ENCODE data around the gene UBE2L6. TPM values are rescaled to one million over a fixed set of nuclear protein-coding genes. Genes with fewer than 3 reads are reported as not detected.
A peak's percentile ranks its signal among the peaks of the same experiment; 100 is the strongest.

UBE2L6 gene
- total RNA-seq, 1 donor from 2014 or later, result 19.0 TPM

DNA sequence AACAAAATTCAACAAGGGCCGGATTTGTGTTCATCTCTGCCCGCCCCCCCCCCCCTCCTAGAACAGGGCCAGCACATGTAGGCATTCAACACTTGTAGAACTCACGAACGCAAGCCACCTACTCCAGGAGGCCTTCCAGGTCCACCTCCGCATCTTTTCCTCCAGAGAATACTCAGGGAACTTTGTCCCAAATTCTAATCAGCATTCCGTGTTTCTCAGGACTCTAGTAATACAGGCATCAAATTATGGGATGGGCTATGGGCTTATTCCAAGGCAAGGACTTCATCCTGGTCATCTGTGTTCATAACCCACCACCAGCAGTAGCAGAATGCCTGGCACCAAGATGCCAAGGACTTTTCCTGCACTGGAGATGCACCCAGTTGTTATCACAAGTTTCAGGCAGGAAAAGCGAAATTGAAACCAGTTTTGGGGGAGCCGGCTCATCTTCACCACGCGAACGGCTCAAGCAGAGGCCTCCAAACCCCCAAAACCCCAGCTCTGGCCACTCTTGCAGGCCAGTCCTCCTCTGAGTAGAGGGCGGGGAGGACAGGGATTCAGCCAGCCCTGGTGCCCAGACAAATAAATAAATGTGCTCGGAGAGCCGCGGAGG lies 462 bp downstream of the UBE2L6 start:
- no peaks in the 10 kb centered on the region for H3K36me3 ChIP-seq
- H3K27ac ChIP-seq (replicated peaks), result peak overlapping the region; percentile 90
- no peaks in the 10 kb centered on the region for H3K9me3 ChIP-seq (replicated peaks)
- peaks cover 40% of the 10 kb centered on the region for H3K4me1 ChIP-seq
- TF ChIP-seq, protein P1, sequence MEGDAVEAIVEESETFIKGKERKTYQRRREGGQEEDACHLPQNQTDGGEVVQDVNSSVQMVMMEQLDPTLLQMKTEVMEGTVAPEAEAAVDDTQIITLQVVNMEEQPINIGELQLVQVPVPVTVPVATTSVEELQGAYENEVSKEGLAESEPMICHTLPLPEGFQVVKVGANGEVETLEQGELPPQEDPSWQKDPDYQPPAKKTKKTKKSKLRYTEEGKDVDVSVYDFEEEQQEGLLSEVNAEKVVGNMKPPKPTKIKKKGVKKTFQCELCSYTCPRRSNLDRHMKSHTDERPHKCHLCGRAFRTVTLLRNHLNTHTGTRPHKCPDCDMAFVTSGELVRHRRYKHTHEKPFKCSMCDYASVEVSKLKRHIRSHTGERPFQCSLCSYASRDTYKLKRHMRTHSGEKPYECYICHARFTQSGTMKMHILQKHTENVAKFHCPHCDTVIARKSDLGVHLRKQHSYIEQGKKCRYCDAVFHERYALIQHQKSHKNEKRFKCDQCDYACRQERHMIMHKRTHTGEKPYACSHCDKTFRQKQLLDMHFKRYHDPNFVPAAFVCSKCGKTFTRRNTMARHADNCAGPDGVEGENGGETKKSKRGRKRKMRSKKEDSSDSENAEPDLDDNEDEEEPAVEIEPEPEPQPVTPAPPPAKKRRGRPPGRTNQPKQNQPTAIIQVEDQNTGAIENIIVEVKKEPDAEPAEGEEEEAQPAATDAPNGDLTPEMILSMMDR (IDR thresholded peaks at IDR 0.05; ENCODE audit: borderline replicate concordance), result no peak
- intact Hi-C loops (cut with micrococcal nuclease), result loop anchor here (5.0 kb wide), 1 partner anchor 75 kb away; no protein-coding TSS in a partner anchor
- DNase-seq, result no peak
- H3K4me3 ChIP-seq, result peak overlapping the region; percentile 85
- peaks cover 8% of the 10 kb centered on the region for H3K27me3 ChIP-seq (ENCODE audit: low read depth)

DNA sequence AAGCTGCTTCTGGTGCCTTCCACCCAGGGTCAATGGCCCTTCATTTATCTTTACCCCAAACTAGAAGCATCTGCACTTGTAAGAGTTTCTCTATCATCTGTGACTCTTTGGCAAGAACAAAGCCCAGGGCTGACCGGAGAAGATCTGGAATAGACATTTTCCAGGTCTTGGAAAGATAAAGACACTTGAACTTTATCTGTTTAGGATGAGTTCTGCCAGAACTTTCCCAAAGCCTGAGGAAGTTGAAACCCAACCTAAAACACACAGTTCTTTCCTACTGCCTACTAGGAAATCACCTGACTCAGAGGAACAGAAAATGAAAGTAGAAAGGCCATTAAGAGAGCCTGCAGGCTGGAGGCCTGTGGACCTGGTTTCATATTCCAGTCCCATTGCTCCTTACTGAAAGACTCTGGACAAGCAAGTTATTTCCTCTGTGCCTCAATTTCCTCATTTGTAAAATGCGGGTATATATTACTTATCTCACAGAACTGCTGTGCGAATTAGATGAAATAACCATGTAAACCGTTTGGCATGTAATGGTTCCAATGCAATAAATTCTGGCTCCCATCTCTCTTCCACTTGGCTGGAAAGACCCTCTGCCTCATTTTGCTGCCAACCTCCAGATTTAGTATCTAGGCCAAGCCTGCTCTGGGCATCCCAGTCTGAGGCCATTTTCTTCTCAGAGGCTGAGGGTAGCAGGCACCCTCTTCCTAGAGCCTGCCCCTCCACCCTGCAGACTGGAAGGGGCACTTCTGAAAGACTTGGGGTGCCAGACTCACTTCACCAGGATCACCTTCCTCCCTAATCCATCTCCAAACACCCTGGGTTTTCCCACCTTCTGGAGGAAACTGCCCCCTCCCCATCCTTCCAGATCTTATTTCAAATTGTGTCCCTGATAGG lies 1.2 kb downstream of the UBE2L6 start:
- Histone ChIP-seq H3K4me3 (peak overlapping the region; percentile 85), H3K9me3 (replicated peaks) (no peaks in the 10 kb centered on the region), H3K4me1 (peaks cover 40% of the 10 kb centered on the region), H3K36me3 (no peaks in the 10 kb centered on the region), H3K27me3 (ENCODE audit: low read depth) (peaks cover 8% of the 10 kb centered on the region), H3K27ac (replicated peaks) (peak overlapping the region; percentile 90)
- intact Hi-C loops (cut with micrococcal nuclease), result loop anchor here (5.0 kb wide), 1 partner anchor 76 kb away; no protein-coding TSS in a partner anchor
- TF ChIP-seq, protein P1 (IDR thresholded peaks at IDR 0.05; ENCODE audit: borderline replicate concordance), result no peak
- no peak for DNase-seq

DNA sequence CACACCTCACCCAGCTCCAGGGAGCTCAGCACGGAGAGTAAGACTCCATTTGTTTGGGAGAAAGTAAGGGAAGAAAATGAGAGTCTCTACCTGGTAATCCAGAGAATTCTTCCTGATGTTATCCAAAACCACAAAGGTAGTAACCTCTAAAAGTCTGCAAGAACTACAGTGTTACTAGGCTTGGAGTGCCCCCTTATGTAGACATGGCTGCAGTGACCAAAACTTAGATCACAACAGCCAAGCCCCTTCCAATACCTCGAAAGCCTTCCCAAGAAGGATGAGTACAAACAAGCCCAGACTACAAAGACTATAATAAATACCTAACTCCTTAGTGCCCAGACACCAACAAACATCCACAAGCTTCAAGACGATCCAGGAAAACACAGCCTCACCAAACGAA lies 4.9 kb downstream of the UBE2L6 start:
- intact Hi-C loops (cut with micrococcal nuclease), result no loop called here
- no peak overlapping the region for H3K27ac ChIP-seq (replicated peaks)
- TF ChIP-seq, protein P1 (IDR thresholded peaks at IDR 0.05; ENCODE audit: borderline replicate concordance), result no peak
- DNase-seq, result no peak
- H3K27me3 ChIP-seq (ENCODE audit: low read depth), result no peaks in the 10 kb centered on the region
- H3K4me3 ChIP-seq, result no peak overlapping the region
- no peaks in the 10 kb centered on the region for H3K9me3 ChIP-seq (replicated peaks)
- H3K36me3 ChIP-seq, result peaks cover 20% of the 10 kb centered on the region
- H3K4me1 ChIP-seq, result peaks cover 28% of the 10 kb centered on the region

DNA sequence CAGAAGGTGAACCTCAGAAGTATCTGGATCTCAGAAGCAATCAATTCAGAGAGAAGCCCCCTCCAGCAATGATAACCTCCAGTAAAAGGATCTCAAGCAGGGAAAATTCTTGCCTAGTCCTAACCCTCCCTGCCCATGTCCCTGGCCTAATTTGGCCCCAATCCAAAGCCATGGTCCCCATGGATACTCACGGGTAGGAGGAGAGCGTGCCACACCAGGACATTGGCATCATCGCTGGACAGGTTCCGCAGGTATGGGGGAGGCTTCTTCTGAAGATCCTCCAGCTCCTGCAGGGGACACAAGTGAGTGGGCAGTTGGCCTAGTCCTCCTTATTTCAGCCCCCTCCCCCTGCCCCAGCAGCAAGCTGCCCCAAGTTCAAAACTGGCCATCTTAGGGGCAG lies 7.3 kb downstream of the UBE2L6 start:
- intact Hi-C loops (cut with micrococcal nuclease), result no loop called here
- H3K4me1 ChIP-seq, result peaks cover 4% of the 10 kb centered on the region
- TF ChIP-seq, protein P1 (IDR thresholded peaks at IDR 0.05; ENCODE audit: borderline replicate concordance), result no peak
- H3K27me3 ChIP-seq (ENCODE audit: low read depth), result no peaks in the 10 kb centered on the region
- peaks cover 44% of the 10 kb centered on the region for H3K36me3 ChIP-seq
- no peak for DNase-seq
- H3K27ac ChIP-seq (replicated peaks), result no peak overlapping the region
- H3K9me3 ChIP-seq (replicated peaks), result no peaks in the 10 kb centered on the region
- H3K4me3 ChIP-seq, result no peak overlapping the region

DNA sequence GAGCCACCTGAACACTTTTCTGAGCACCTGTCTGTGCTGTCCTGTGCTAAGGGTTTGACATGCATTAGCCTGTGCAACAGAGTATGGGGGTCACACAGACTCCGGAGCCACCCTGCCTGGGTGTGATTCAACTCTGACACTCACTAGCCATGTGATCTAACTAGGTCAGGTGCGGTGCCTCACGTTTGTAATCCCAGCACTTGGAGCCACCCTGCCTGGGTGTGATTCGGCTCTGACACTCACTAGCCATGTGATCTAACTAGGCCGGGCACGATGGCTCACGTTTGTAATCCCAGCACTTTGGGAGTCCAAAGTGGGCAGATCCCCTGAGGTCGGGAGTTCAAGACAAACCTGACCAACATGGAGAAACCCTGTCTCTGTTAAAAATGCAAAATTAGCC lies 11.4 kb downstream of the UBE2L6 start:
- Histone ChIP-seq H3K4me1 (no peaks in the 10 kb centered on the region), H3K9me3 (replicated peaks) (no peaks in the 10 kb centered on the region), H3K27me3 (ENCODE audit: low read depth) (no peaks in the 10 kb centered on the region), H3K36me3 (peaks cover 80% of the 10 kb centered on the region), H3K4me3 (no peak overlapping the region), H3K27ac (replicated peaks) (no peak overlapping the region)
- intact Hi-C loops (cut with micrococcal nuclease), result no loop called here
- no peak for DNase-seq
- TF ChIP-seq, protein P1 (IDR thresholded peaks at IDR 0.05; ENCODE audit: borderline replicate concordance), result no peak

Data from left ventricle myocardium inferior (tissue), 1 donor.